A673 (cell line): Measurements from ENCODE around the gene ZC2HC1C. TPM values are rescaled to one million over a fixed set of nuclear protein-coding genes. Genes with fewer than 3 reads are reported as not detected.

Source experiments
- BruUV-seq: library from RNA; stranded (reverse); fragments of 400-500 nt; replicated peaks from 2 replicates; lab custom pipeline; 2021; lab: Mats Ljungman, UMichigan
- CTCF ChIA-PET: fragments of 300-600 bp; sonication (Branson Sonifier 250); formaldehyde crosslinking; loops from one replicate; lab custom pipeline; 2022; ENCODE audit warnings: antibody characterized with exemption; lab: Charles Lee
- POLR2A ChIA-PET: fragments of 300-600 bp; sonication (Branson Sonifier 250); formaldehyde crosslinking; loops from one replicate; lab custom pipeline; 2022; ENCODE audit warnings: antibody characterized with exemption; ENCODE audit not compliant: low non-redundant PET; lab: Charles Lee
- DNase-seq: peaks from one replicate; pipeline ENCODE4 v3.0.0-alpha.2; 2015; ENCODE audit warnings: low spot score
- H3K27ac ChIP-seq: fragments of 200-600 bp; sonication (generic); 2 replicates; pipeline ENCODE4 v1.5.1; 2016; ENCODE audit warnings: mixed run types, low read depth, mild to moderate bottlenecking, mixed read lengths, antibody characterized with exemption, low read length; ENCODE audit not compliant: poor library complexity, severe bottlenecking
- H3K27me3 ChIP-seq: fragments of 200-600 bp; sonication (generic); replicated peaks from 2 replicates; pipeline ENCODE4 v1.6.1; 2017; ENCODE audit warnings: mixed run types, low read depth, mild to moderate bottlenecking, mixed read lengths, antibody characterized with exemption, low read length; ENCODE audit not compliant: insufficient read depth, poor library complexity
- H3K36me3 ChIP-seq: fragments of 200-600 bp; sonication (generic); 2 replicates; pipeline ENCODE4 v1.6.1; 2016; ENCODE audit warnings: mixed run types, mild to moderate bottlenecking, mixed read lengths, antibody characterized with exemption, low read length; ENCODE audit not compliant: insufficient read depth, poor library complexity, severe bottlenecking
- H3K4me1 ChIP-seq: fragments of 200-600 bp; sonication (generic); 2 replicates; pipeline ENCODE4 v1.6.1; 2017; ENCODE audit warnings: mixed run types, mild to moderate bottlenecking, mixed read lengths, antibody characterized with exemption, low read length; ENCODE audit not compliant: insufficient read depth, poor library complexity, severe bottlenecking
- H3K4me3 ChIP-seq: fragments of 200-600 bp; sonication (generic); 2 replicates; pipeline ENCODE4 v1.5.1; 2016; ENCODE audit warnings: low read depth, mixed run types, mild to moderate bottlenecking, mixed read lengths, low read length; ENCODE audit not compliant: poor library complexity, severe bottlenecking
- H3K9me3 ChIP-seq: fragments of 200-600 bp; sonication (generic); 2 replicates; pipeline ENCODE4 v1.6.1; 2016; ENCODE audit warnings: mixed run types, low read depth, mild to moderate bottlenecking, mixed read lengths, antibody characterized with exemption, low read length; ENCODE audit not compliant: poor library complexity, severe bottlenecking
- CTCF ChIP-seq: fragments of 300-800, 200-600 bp; sonication (generic); conservative IDR thresholded peaks from 2 replicates; pipeline ENCODE4 v1.5.1; 2017; ENCODE audit warnings: low read depth, mild to moderate bottlenecking, antibody characterized with exemption, low read length, moderate library complexity, mixed read lengths
- EZH2 ChIP-seq: fragments of 200-600 bp; sonication (generic); IDR thresholded peaks from 2 replicates; pipeline ENCODE4 v1.6.1; 2017; ENCODE audit warnings: borderline replicate concordance, low read depth, mild to moderate bottlenecking, mixed read lengths, antibody characterized with exemption, low read length; ENCODE audit not compliant: poor library complexity, severe bottlenecking
- intact Hi-C: fragments of 100-400 bp; cut with micrococcal nuclease; formaldehyde crosslinking; loops from one replicate; pipeline ENCODE4 v1.10.0; 2022; ENCODE audit not compliant: unreplicated experiment
- total RNA-seq: library from RNA; stranded (reverse); gene quantifications from 2 replicates; pipeline ENCODE4 v1.2.3, GENCODE V29; 2021

The ZC2HC1C gene
- total RNA-seq, 1 experiment from 2014 or later: 1.0 TPM

GRCh38 chr14:75098212-75098611 lies 28.8 kb downstream of the ZC2HC1C start:
- TF ChIP-seq EZH2 (no peak), CTCF (no peak)
- Histone ChIP-seq H3K27ac (no peak overlapping the region), H3K9me3 (no peaks in the 10 kb centered on the region), H3K4me1 (no peaks in the 10 kb centered on the region), H3K36me3 (peaks cover 56% of the 10 kb centered on the region), H3K27me3 (no peaks in the 10 kb centered on the region), H3K4me3 (no peak overlapping the region)
- ChIA-PET POLR2A (interaction anchor here (0.6 kb wide), 1 partner anchor 790 kb away, joined by 9 read pairs; no protein-coding TSS in a partner anchor), CTCF (no interaction called here)
- BruUV-seq: no TSS peak
- no peak for DNase-seq
- intact Hi-C loops: loop anchor here (10.0 kb wide), 1 partner anchor 493 kb away; no protein-coding TSS in a partner anchor

- intact Hi-C loops: loop anchor here (10.0 kb wide), 1 partner anchor 494 kb away; no protein-coding TSS in a partner anchor
- Histone ChIP-seq H3K36me3 (peaks cover 59% of the 10 kb centered on the region), H3K4me3 (no peak overlapping the region), H3K9me3 (no peaks in the 10 kb centered on the region), H3K27me3 (no peaks in the 10 kb centered on the region), H3K27ac (no peak overlapping the region), H3K4me1 (no peaks in the 10 kb centered on the region)
- BruUV-seq: no TSS peak
- POLR2A ChIA-PET: interaction anchor here (0.6 kb wide), 1 partner anchor 790 kb away, joined by 9 read pairs; no protein-coding TSS in a partner anchor
- no peak for TF ChIP-seq CTCF
- no peak for TF ChIP-seq EZH2
- CTCF ChIA-PET: no interaction called here
- no peak for DNase-seq
Measured at GRCh38 chr14:75098682-75099081, 29.2 kb downstream of the ZC2HC1C start.

- Histone ChIP-seq H3K36me3 (peaks cover 45% of the 10 kb centered on the region), H3K9me3 (no peaks in the 10 kb centered on the region), H3K27ac (no peak overlapping the region), H3K27me3 (no peaks in the 10 kb centered on the region), H3K4me1 (no peaks in the 10 kb centered on the region), H3K4me3 (no peak overlapping the region)
- intact Hi-C loops: no loop called here
- no TSS peak for BruUV-seq
- DNase-seq: no peak
- TF ChIP-seq CTCF (no peak), EZH2 (no peak)
- ChIA-PET CTCF (no interaction called here), POLR2A (no interaction called here)
Measured at GRCh38 chr14:75101491-75101890, 32.0 kb downstream of the ZC2HC1C start.
